H1 (cell line): Measurements from ENCODE around the gene CHMP4B. TPM values are rescaled to one million over a fixed set of nuclear protein-coding genes. Genes with fewer than 3 reads are reported as not detected.

Experiments used
- BRCA1 ChIP-seq: IDR thresholded peaks from 2 replicates; pipeline ENCODE4 v1.6.1; 2012; ENCODE audit warnings: low read depth, low read length, improper control_type of control experiment
- CTBP2 ChIP-seq: IDR thresholded peaks from 2 replicates; pipeline ENCODE4 v1.7.0; 2011; ENCODE audit warnings: borderline replicate concordance, mild to moderate bottlenecking, moderate library complexity, mixed read lengths, low read length; ENCODE audit not compliant: insufficient read depth, insufficient read length
- CTCF ChIP-seq, 3 experiments: IDR thresholded peaks; 1 replicate in 2 of 3; 2 replicates in 1 of 3; pipeline versions ENCODE4 v1.5.1 to v1.6.1; 2011; ENCODE audit warnings: low read length in 3 of 3, mild to moderate bottlenecking in 3 of 3, inconsistent platforms in 2 of 3, low read depth in 1 of 3, moderate library complexity in 1 of 3; ENCODE audit not compliant: insufficient read depth in 1 of 3; ENCODE audit errors: control extremely low read depth in 1 of 3
- polyA plus RNA-seq, 7 experiments: library from polyadenylated mRNA; depleted of rRNA in 3 of 7; stranded (reverse) in 5 of 7; unstranded in 2 of 7; fragments of >200 nt in 5 of 7; fragments of 200-250 nt in 2 of 7; gene quantifications; 1 replicate in 5 of 7; 2 replicates in 1 of 7; 4 replicates in 1 of 7; pipeline versions ENCODE4 v1.2.1 to v1.2.3, GENCODE V29; 2011 to 2013; ENCODE audit warnings: missing spikeins in 2 of 7, mixed read lengths in 2 of 7
- total RNA-seq: library from RNA; stranded (reverse); fragmentation: NEBNext Ultra II Directional; extraction: Animal tissue kit (Norgen Biotek cat#: 25700); gene quantifications from 2 replicates; pipeline ENCODE4 v1.2.1, GENCODE V29; 2021

The CHMP4B gene
- total and polyA plus RNA-seq, 2 of the 8 experiments (the other 6 are each of a cell fraction or from before 2014, with no cell fraction given), result 38.6 to 66.3 TPM

GRCh38 chr20:33808388-33808787, 2.8 kb upstream of the CHMP4B start (continued):
- TF ChIP-seq CTBP2, result no peak
- no peak for TF ChIP-seq CTCF (IDR thresholded peaks at IDR 0.05; ENCODE audit: control extremely low read depth in 1 of 3, insufficient read depth in 1 of 3, low read depth in 1 of 3, low read length in 3 of 3)
- TF ChIP-seq BRCA1, result no peak
